ENCODE data around the gene ARHGAP9.

Gene ARHGAP9

DNA sequence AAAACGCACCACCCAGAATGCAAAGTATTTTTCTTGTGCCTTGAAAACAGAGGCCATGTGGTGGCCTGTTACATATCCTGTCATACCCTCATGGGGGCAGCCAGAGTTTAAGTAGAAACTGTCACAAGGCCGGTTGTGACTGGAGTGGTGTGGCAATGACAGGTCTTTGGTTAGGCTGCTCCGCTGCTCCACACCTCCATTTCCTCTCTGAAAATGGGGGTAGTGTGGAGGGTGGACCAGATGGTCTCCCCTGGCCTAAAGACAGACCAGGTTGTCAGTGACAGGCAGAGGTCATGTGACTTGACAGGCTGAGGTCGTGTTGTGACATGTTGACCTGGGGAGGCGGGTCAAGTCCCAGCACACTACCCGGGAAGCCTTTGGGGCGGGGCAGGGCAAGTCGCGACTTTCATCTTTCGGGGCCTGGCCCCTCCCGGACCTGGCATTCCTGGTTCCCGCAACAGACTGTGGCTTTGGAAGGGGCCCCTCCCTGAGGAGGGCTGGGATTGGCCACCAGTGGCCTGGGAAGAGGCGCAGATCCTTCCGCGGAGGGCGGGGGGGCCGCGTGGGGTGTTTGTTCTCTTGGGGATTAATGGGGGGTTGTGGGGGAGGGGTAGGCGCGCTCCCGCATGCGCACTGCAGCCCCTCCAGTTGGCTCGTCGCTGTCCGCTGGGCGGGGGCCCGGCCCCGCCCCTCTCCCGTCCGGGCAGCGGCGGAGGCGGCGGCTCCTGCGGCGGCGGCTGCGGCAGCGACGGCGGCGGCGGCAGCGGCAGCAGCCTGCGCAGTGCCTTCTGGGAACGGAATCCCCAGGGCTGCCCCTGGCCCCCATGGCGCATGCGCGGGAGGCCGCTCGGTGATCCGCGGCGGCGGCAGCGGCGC lies 42.6 kb upstream of the ARHGAP9 start, which contains the start of gene MBD6:
TSS of gene MBD6 (plus strand) at position 814 of the 876 bp plus-strand sequence. CDS start 1,480 bp downstream, outside the sequence.
- H3K27me3 ChIP-seq (ENCODE audit: low read length): no peaks in the 10 kb centered on the region
- H3K4me2 ChIP-seq (ENCODE audit: low read depth, low read length, poor library complexity, severe bottlenecking): peak within 1 kb of the TSS; percentile 90
- H4K20me1 ChIP-seq (ENCODE audit: low read depth, low read length): no peaks in the 10 kb centered on the region; the same call in 1 of the 2 replicates
- peaks cover 3% of the 10 kb centered on the region; the same call in 1 of the 2 replicates for H3K36me3 ChIP-seq (ENCODE audit: low read length)
- peaks cover 35% of the 10 kb centered on the region for H3K79me2 ChIP-seq (ENCODE audit: insufficient read depth, low read length)
- peak within 1 kb of the TSS; percentile 83 for H3K9ac ChIP-seq (ENCODE audit: low read length)
- H3F3A ChIP-seq (ENCODE audit: insufficient read depth): peaks cover 35% of the 10 kb centered on the region
- TF ChIP-seq, protein P1, sequence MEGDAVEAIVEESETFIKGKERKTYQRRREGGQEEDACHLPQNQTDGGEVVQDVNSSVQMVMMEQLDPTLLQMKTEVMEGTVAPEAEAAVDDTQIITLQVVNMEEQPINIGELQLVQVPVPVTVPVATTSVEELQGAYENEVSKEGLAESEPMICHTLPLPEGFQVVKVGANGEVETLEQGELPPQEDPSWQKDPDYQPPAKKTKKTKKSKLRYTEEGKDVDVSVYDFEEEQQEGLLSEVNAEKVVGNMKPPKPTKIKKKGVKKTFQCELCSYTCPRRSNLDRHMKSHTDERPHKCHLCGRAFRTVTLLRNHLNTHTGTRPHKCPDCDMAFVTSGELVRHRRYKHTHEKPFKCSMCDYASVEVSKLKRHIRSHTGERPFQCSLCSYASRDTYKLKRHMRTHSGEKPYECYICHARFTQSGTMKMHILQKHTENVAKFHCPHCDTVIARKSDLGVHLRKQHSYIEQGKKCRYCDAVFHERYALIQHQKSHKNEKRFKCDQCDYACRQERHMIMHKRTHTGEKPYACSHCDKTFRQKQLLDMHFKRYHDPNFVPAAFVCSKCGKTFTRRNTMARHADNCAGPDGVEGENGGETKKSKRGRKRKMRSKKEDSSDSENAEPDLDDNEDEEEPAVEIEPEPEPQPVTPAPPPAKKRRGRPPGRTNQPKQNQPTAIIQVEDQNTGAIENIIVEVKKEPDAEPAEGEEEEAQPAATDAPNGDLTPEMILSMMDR (IDR thresholded peaks at IDR 0.05; ENCODE audit: insufficient read depth, low read length, poor library complexity, severe bottlenecking): no peak
- no peak for TF ChIP-seq EZH2phosphoT487 (conservative IDR thresholded peaks at IDR 0.05; ENCODE audit: low read length)
- H3K9me3 ChIP-seq (ENCODE audit: insufficient read depth, low read length): no peaks in the 10 kb centered on the region
- peak within 1 kb of the TSS; percentile 98 for H3K27ac ChIP-seq (ENCODE audit: low read depth, low read length)
- no peaks in the 10 kb centered on the region for H3K9me2 ChIP-seq (replicated peaks; ENCODE audit: insufficient read depth, low read length)
- H2AFZ ChIP-seq (ENCODE audit: low read depth, low read length, severe bottlenecking): peak within 1 kb of the TSS; percentile 71
- peak within 1 kb of the TSS; percentile 81 for H3K4me3 ChIP-seq (ENCODE audit: insufficient read depth, low read length, poor library complexity, severe bottlenecking)

DNA sequence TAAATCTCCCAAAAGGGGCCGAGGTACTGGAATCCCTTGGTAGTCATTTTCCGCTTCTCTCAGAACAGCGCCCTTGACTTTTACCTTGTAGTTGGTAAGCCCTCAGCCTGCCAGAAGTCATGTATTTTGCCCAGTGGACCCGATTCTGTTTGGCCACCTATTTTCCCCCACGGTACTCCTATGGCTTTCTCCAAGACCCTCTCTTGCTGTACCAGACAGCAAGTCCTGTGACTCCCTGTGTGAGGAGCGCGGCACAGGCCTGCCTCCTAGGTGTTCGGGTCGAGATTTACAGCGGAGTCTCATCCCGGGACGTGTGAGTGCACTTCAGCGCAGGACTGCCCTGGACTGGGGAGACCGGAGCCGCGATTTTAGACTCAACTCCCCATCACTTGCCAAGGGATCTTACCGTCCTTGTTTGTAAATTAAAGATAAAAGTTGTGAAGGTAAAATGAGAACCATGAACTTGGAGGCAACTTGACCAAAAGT lies 41.9 kb upstream of the ARHGAP9 start:
- no peak for TF ChIP-seq EZH2phosphoT487 (conservative IDR thresholded peaks at IDR 0.05; ENCODE audit: low read length)
- TF ChIP-seq, protein P1 (IDR thresholded peaks at IDR 0.05; ENCODE audit: insufficient read depth, low read length, poor library complexity, severe bottlenecking): no peak
- Histone ChIP-seq H3K9me2 (replicated peaks; ENCODE audit: insufficient read depth, low read length) (no peaks in the 10 kb centered on the region), H3K27ac (ENCODE audit: low read depth, low read length) (peak overlapping the region; percentile 98), H3K27me3 (ENCODE audit: low read length) (no peaks in the 10 kb centered on the region), H2AFZ (ENCODE audit: low read depth, low read length, severe bottlenecking) (no peak overlapping the region), H3F3A (ENCODE audit: insufficient read depth) (peaks cover 36% of the 10 kb centered on the region), H3K9ac (ENCODE audit: low read length) (peak overlapping the region; percentile 83), H3K9me3 (ENCODE audit: insufficient read depth, low read length) (no peaks in the 10 kb centered on the region), H4K20me1 (ENCODE audit: low read depth, low read length) (no peaks in the 10 kb centered on the region; the same call in 1 of the 2 replicates), H3K79me2 (ENCODE audit: insufficient read depth, low read length) (peaks cover 35% of the 10 kb centered on the region), H3K4me3 (ENCODE audit: insufficient read depth, low read length, poor library complexity, severe bottlenecking) (peak overlapping the region; percentile 72), H3K4me2 (ENCODE audit: low read depth, low read length, poor library complexity, severe bottlenecking) (peak overlapping the region; percentile 84), H3K36me3 (ENCODE audit: low read length) (peaks cover 4% of the 10 kb centered on the region; the same call in 1 of the 2 replicates)

DNA sequence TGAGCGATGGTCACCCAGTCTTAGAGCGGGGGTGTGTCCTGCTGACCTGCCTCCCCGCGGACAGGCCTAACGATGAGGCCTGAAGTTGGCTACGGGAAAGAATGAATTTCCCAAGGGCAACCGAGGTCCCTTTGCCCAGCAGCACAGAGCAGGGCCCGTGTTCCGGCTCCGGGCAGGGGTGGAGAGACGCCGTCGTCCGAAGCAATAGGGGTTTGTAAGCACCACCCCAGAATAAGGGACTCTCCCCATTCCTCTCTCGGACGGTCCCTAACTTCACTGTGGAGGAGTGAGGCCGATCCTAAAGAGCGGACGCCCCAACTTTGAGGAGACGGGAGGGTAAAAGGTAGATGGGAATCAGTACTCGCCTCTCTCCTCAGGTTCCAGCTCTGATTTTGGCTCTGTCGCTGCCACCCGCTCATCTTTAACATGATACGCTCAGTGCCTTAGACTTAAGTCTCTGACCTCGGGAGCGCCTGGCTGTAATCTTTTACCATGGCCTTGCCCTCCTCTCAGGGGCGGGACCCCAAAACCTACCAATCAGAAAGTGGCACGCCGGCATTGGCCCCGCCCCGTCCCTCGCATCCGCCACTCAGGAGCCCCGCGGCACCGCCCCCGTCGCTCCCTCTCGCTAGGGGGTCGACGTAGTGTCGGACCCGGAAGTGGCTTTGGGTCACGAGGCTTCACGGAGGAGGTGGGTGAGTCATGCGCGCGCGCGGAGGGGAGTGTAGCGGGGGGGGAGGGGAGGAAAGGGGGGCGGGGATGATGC lies 40.6 kb upstream of the ARHGAP9 start, which contains the start of gene DDIT3:
TSS of gene DDIT3 (minus strand) at position 462 of the 766 bp plus-strand sequence. CDS start 3,108 bp downstream, outside the sequence.
- Histone ChIP-seq H3K9me2 (replicated peaks; ENCODE audit: insufficient read depth, low read length) (no peaks in the 10 kb centered on the region), H3K79me2 (ENCODE audit: insufficient read depth, low read length) (peaks cover 35% of the 10 kb centered on the region), H3K36me3 (ENCODE audit: low read length) (peaks cover 15% of the 10 kb centered on the region), H3K9ac (ENCODE audit: low read length) (peak within 1 kb of the TSS; percentile 86), H3K27ac (ENCODE audit: low read depth, low read length) (peak within 1 kb of the TSS; percentile 98), H3K4me3 (ENCODE audit: insufficient read depth, low read length, poor library complexity, severe bottlenecking) (peak within 1 kb of the TSS; percentile 70), H2AFZ (ENCODE audit: low read depth, low read length, severe bottlenecking) (no peak within 1 kb of the TSS), H3K4me2 (ENCODE audit: low read depth, low read length, poor library complexity, severe bottlenecking) (peak within 1 kb of the TSS; percentile 84), H3F3A (ENCODE audit: insufficient read depth) (peaks cover 48% of the 10 kb centered on the region), H3K27me3 (ENCODE audit: low read length) (no peaks in the 10 kb centered on the region), H3K9me3 (ENCODE audit: insufficient read depth, low read length) (no peaks in the 10 kb centered on the region), H4K20me1 (ENCODE audit: low read depth, low read length) (no peaks in the 10 kb centered on the region; the same call in 1 of the 2 replicates)
- no peak for TF ChIP-seq EZH2phosphoT487 (conservative IDR thresholded peaks at IDR 0.05; ENCODE audit: low read length)
- TF ChIP-seq, protein P1 (IDR thresholded peaks at IDR 0.05; ENCODE audit: insufficient read depth, low read length, poor library complexity, severe bottlenecking): no peak

Measured in SU-DHL-6 (cell line).